NB4 (cell line): Measurements from ENCODE around the gene RCAN2.

Experiments used
- CTCF ChIP-seq: IDR thresholded peaks from one replicate; pipeline ENCODE4 v1.5.1; 2012; ENCODE audit warnings: low read depth, low read length
- MYC ChIP-seq: IDR thresholded peaks from 2 replicates; pipeline ENCODE4 v1.6.1; 2011; ENCODE audit warnings: low read depth, low read length
- POLR2A ChIP-seq: IDR thresholded peaks from 2 replicates; pipeline ENCODE4 v1.6.1; 2011; ENCODE audit warnings: mild to moderate bottlenecking; ENCODE audit not compliant: insufficient read length; ENCODE audit errors: extremely low read depth
- TF ChIP-seq, protein P1 (sequence below): IDR thresholded peaks from 2 replicates; pipeline ENCODE4 v1.6.1; 2011; ENCODE audit warnings: low read depth, low read length

GRCh38 chr6:46380152-46380807 lies 111.0 kb downstream of the RCAN2 start:
- TF ChIP-seq CTCF (no peak), MYC (no peak), POLR2A (no peak)
- TF ChIP-seq, protein P1, sequence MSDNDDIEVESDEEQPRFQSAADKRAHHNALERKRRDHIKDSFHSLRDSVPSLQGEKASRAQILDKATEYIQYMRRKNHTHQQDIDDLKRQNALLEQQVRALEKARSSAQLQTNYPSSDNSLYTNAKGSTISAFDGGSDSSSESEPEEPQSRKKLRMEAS, result no peak
